GM21515 (cell line): ENCODE results near the gene PNPLA4.

Experiments used
- ATAC-seq: cut with Tn5 transposase; IDR thresholded peaks from one replicate; pipeline ENCODE4 v1.9.1; 2021; ENCODE audit not compliant: unreplicated experiment

Gene PNPLA4

GRCh38 chrX:7927259-7928167 is at the start of gene PNPLA4:
PNPLA4 (minus strand) TSS chrX:7927413; CDS start chrX:7926119, 1,294 bp downstream.
- peak; percentile 93 for ATAC-seq

GRCh38 chrX:7972586-7972985 is 45.4 kb upstream of the PNPLA4 start:
- no peak for ATAC-seq

GRCh38 chrX:7970428-7970827 is 43.2 kb upstream of the PNPLA4 start:
- no peak for ATAC-seq

- ATAC-seq: no peak
Observed at GRCh38 chrX:7965436-7965835, 38.2 kb upstream of the PNPLA4 start.

GRCh38 chrX:7960246-7960645 is 33.0 kb upstream of the PNPLA4 start:
- ATAC-seq: no peak

- ATAC-seq: no peak
Observed at GRCh38 chrX:7953446-7953845, 26.2 kb upstream of the PNPLA4 start.

GRCh38 chrX:7950865-7951264 is 23.7 kb upstream of the PNPLA4 start:
- ATAC-seq: peak; percentile 97

GRCh38 chrX:7948483-7948882 is 21.3 kb upstream of the PNPLA4 start:
- no peak for ATAC-seq

- ATAC-seq: no peak
Observed at GRCh38 chrX:7946960-7947359, 19.7 kb upstream of the PNPLA4 start.

GRCh38 chrX:7943600-7944245 is 16.5 kb upstream of the PNPLA4 start:
- ATAC-seq: no peak

GRCh38 chrX:7941390-7942042 is 14.3 kb upstream of the PNPLA4 start:
- ATAC-seq: peak; percentile 49

- no peak for ATAC-seq
Observed at GRCh38 chrX:7934026-7934425, 6.8 kb upstream of the PNPLA4 start.

- no peak for ATAC-seq
Observed at GRCh38 chrX:7926914-7927258, 327 bp downstream of the PNPLA4 start.

GRCh38 chrX:7926501-7926900 is 712 bp downstream of the PNPLA4 start:
- no peak for ATAC-seq

GRCh38 chrX:7925867-7926472 is 1.2 kb downstream of the PNPLA4 start:
- ATAC-seq: no peak

- ATAC-seq: no peak
Observed at GRCh38 chrX:7921750-7922149, 5.5 kb downstream of the PNPLA4 start.

- ATAC-seq: no peak
Observed at GRCh38 chrX:7908821-7909220, 18.4 kb downstream of the PNPLA4 start.

GRCh38 chrX:7904562-7904961 is 22.7 kb downstream of the PNPLA4 start:
- no peak for ATAC-seq

GRCh38 chrX:7891928-7892327 is 35.3 kb downstream of the PNPLA4 start:
- no peak for ATAC-seq

GRCh38 chrX:7889680-7890079 is 37.5 kb downstream of the PNPLA4 start:
- no peak for ATAC-seq

GRCh38 chrX:7889135-7889534 is 38.1 kb downstream of the PNPLA4 start:
- ATAC-seq: no peak
